ENCODE data around the gene ZFAND3.

The ZFAND3 gene

GRCh38 chr6:37936150-37936549, 116.6 kb downstream of the ZFAND3 start:
- ATAC-seq (ENCODE audit: insufficient read depth, low read depth) (no peak), DNase-seq (no peak)
- Histone ChIP-seq H3K4me3 (ENCODE audit: low read depth in 1 of 2, low read length in 2 of 2) (no peak overlapping the region), H3K27me3 (ENCODE audit: insufficient read depth, low read length, poor library complexity) (no peaks in the 10 kb centered on the region), H3K9me3 (ENCODE audit: insufficient read depth, low read length, severe bottlenecking) (no peaks in the 10 kb centered on the region), H3K79me2 (ENCODE audit: insufficient read depth, low read length) (peaks cover 42% of the 10 kb centered on the region), H3K9ac (ENCODE audit: low read depth, low read length) (no peak overlapping the region), H3K27ac (ENCODE audit: low read length) (0 out of 2 replicates have a peak overlapping the region, but pooled peaks have one; percentile 21), H2AFZ (ENCODE audit: low read depth, low read length) (no peak overlapping the region), H4K20me1 (ENCODE audit: insufficient read depth, low read length) (peaks cover 7% of the 10 kb centered on the region; the same call in 1 of the 2 replicates), H3K4me1 (ENCODE audit: insufficient read depth, low read length) (peaks cover 24% of the 10 kb centered on the region), H3K36me3 (ENCODE audit: insufficient read depth, low read length) (peaks cover 3% of the 10 kb centered on the region; the same call in 1 of the 2 replicates), H3K4me2 (ENCODE audit: insufficient read depth, low read length) (0 out of 2 replicates have a peak overlapping the region, but pooled peaks have one; percentile 9)
- no peak for TF ChIP-seq CTCF (IDR thresholded peaks at IDR 0.05; ENCODE audit: borderline replicate concordance, extremely low read depth, low read length, poor library complexity, severe bottlenecking)
- TF ChIP-seq EZH2 (IDR thresholded peaks at IDR 0.05; ENCODE audit: borderline replicate concordance, low read depth, low read length, severe bottlenecking) = no peak

GRCh38 chr6:37936906-37937305, 117.4 kb downstream of the ZFAND3 start:
- Histone ChIP-seq H3K27ac (ENCODE audit: low read length) (peak overlapping the region; percentile 57), H3K4me2 (ENCODE audit: insufficient read depth, low read length) (peak overlapping the region; percentile 9; the same call in 1 of the 2 replicates)

GRCh38 chr6:37938909-37939308, 119.4 kb downstream of the ZFAND3 start:
- Histone ChIP-seq H3K4me3 (ENCODE audit: low read depth in 1 of 2, low read length in 2 of 2) (no peak overlapping the region), H3K4me2 (ENCODE audit: insufficient read depth, low read length) (no peak overlapping the region), H2AFZ (ENCODE audit: low read depth, low read length) (no peak overlapping the region), H3K4me1 (ENCODE audit: insufficient read depth, low read length) (peaks cover 24% of the 10 kb centered on the region), H3K9ac (ENCODE audit: low read depth, low read length) (no peak overlapping the region), H3K27me3 (ENCODE audit: insufficient read depth, low read length, poor library complexity) (no peaks in the 10 kb centered on the region), H3K36me3 (ENCODE audit: insufficient read depth, low read length) (peaks cover 3% of the 10 kb centered on the region; the same call in 1 of the 2 replicates), H3K79me2 (ENCODE audit: insufficient read depth, low read length) (peaks cover 38% of the 10 kb centered on the region), H3K9me3 (ENCODE audit: insufficient read depth, low read length, severe bottlenecking) (no peaks in the 10 kb centered on the region), H4K20me1 (ENCODE audit: insufficient read depth, low read length) (peaks cover 7% of the 10 kb centered on the region; the same call in 1 of the 2 replicates), H3K27ac (ENCODE audit: low read length) (no peak overlapping the region)
- TF ChIP-seq EZH2 (IDR thresholded peaks at IDR 0.05; ENCODE audit: borderline replicate concordance, low read depth, low read length, severe bottlenecking) (no peak), CTCF (IDR thresholded peaks at IDR 0.05; ENCODE audit: borderline replicate concordance, extremely low read depth, low read length, poor library complexity, severe bottlenecking) (no peak)
- DNase-seq (no peak), ATAC-seq (ENCODE audit: insufficient read depth, low read depth) (no peak)

More at GRCh38 chr6:37936906-37937305, 117.4 kb downstream of the ZFAND3 start:
- Histone ChIP-seq H3K27me3 (ENCODE audit: insufficient read depth, low read length, poor library complexity) (no peaks in the 10 kb centered on the region), H3K9me3 (ENCODE audit: insufficient read depth, low read length, severe bottlenecking) (no peaks in the 10 kb centered on the region), H4K20me1 (ENCODE audit: insufficient read depth, low read length) (peaks cover 7% of the 10 kb centered on the region; the same call in 1 of the 2 replicates), H3K4me1 (ENCODE audit: insufficient read depth, low read length) (peaks cover 24% of the 10 kb centered on the region), H3K36me3 (ENCODE audit: insufficient read depth, low read length) (peaks cover 3% of the 10 kb centered on the region; the same call in 1 of the 2 replicates), H3K4me3 (ENCODE audit: low read depth in 1 of 2, low read length in 2 of 2) (no peak overlapping the region), H3K79me2 (ENCODE audit: insufficient read depth, low read length) (peaks cover 46% of the 10 kb centered on the region), H2AFZ (ENCODE audit: low read depth, low read length) (no peak overlapping the region), H3K9ac (ENCODE audit: low read depth, low read length) (no peak overlapping the region)
- TF ChIP-seq CTCF (IDR thresholded peaks at IDR 0.05; ENCODE audit: borderline replicate concordance, extremely low read depth, low read length, poor library complexity, severe bottlenecking) (no peak), EZH2 (IDR thresholded peaks at IDR 0.05; ENCODE audit: borderline replicate concordance, low read depth, low read length, severe bottlenecking) (no peak)
- ATAC-seq (ENCODE audit: insufficient read depth, low read depth) (peak; percentile 86), DNase-seq (no peak)
